GM13976 (cell line): ENCODE data around the gene FRMD4A.
"Not testable (repeated sequence)": the region's sequence is repeated elsewhere in the genome, so short reads cannot be mapped to it uniquely, and the experiment has no call there.

Experiments used
- DNase-seq: peaks from one replicate; pipeline ENCODE4 v3.0.0; 2012; ENCODE audit warnings: low spot score
- in situ Hi-C: fragments of 300-500 bp; cut with MboI; formaldehyde crosslinking; loops from one replicate; pipeline ENCODE4 v1.12.0; 2022; ENCODE audit warnings: low sequenced_read_pairs, mixed read lengths, inconsistent platforms; ENCODE audit not compliant: unreplicated experiment
- TF ChIP-seq, protein P1 (sequence below): IDR thresholded peaks from 2 replicates; pipeline ENCODE4 v1.5.1; 2012; ENCODE audit warnings: borderline replicate concordance, mild to moderate bottlenecking; ENCODE audit not compliant: insufficient read depth; ENCODE audit errors: extremely low read depth, missing control alignments, control extremely low read depth

FRMD4A gene

GRCh38 chr10:13871776-13872175, 458.9 kb downstream of the FRMD4A start:
- DNase-seq = no peak
- TF ChIP-seq, protein P1, sequence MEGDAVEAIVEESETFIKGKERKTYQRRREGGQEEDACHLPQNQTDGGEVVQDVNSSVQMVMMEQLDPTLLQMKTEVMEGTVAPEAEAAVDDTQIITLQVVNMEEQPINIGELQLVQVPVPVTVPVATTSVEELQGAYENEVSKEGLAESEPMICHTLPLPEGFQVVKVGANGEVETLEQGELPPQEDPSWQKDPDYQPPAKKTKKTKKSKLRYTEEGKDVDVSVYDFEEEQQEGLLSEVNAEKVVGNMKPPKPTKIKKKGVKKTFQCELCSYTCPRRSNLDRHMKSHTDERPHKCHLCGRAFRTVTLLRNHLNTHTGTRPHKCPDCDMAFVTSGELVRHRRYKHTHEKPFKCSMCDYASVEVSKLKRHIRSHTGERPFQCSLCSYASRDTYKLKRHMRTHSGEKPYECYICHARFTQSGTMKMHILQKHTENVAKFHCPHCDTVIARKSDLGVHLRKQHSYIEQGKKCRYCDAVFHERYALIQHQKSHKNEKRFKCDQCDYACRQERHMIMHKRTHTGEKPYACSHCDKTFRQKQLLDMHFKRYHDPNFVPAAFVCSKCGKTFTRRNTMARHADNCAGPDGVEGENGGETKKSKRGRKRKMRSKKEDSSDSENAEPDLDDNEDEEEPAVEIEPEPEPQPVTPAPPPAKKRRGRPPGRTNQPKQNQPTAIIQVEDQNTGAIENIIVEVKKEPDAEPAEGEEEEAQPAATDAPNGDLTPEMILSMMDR = no peak
- in situ Hi-C loops = no loop called here

DNA sequence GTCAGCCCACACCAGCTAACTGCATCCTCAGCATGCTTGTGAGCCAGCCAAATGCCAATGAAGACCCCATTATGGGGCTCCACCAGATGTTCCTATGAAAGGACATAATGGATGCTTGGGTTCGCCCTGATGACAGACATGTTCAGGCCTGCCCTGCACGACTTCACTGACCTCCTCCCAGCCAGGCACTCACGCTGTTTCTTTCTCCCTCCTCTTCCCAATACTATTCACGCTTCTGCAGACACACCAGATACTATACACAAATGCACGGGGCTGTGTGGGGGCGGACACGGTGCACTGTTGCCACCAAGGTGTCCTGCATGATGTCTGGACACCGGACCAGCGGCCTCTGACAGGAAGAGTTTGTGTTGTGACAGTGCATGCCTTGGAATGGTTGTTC, 459.7 kb downstream of the FRMD4A start:
- DNase-seq = no peak

GRCh38 chr10:13869295-13869664, 461.4 kb downstream of the FRMD4A start:
- in situ Hi-C loops = no loop called here
- TF ChIP-seq, protein P1 = no peak
- DNase-seq = no peak

More for the DNA sequence above, 459.7 kb downstream of the FRMD4A start:
- TF ChIP-seq, protein P1 = no peak
- in situ Hi-C loops = no loop called here

- in situ Hi-C loops = no loop called here
- DNase-seq = no peak
- TF ChIP-seq, protein P1 = no peak
These were observed 462.0 kb downstream of the FRMD4A start for GRCh38 chr10:13868528-13869294.

DNA sequence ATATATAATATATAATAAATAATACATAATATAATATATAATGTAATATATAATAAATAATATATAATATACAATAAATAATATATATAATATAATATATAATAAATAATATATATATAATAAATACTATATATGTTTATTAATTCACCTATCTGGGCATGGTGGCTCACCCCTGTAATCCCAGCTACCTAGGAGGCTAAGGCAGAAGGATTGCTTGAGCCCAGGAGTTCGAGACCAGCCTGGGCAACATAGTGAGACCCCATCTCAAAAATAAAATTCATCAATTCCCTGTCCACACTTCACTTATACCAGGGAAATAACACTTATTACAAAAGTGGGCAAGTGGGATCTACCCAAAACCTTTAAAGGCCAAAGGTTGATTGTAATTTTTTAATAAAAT, 462.9 kb downstream of the FRMD4A start:
- no peak for DNase-seq
- in situ Hi-C loops = no loop called here
- TF ChIP-seq, protein P1 = no peak

DNA sequence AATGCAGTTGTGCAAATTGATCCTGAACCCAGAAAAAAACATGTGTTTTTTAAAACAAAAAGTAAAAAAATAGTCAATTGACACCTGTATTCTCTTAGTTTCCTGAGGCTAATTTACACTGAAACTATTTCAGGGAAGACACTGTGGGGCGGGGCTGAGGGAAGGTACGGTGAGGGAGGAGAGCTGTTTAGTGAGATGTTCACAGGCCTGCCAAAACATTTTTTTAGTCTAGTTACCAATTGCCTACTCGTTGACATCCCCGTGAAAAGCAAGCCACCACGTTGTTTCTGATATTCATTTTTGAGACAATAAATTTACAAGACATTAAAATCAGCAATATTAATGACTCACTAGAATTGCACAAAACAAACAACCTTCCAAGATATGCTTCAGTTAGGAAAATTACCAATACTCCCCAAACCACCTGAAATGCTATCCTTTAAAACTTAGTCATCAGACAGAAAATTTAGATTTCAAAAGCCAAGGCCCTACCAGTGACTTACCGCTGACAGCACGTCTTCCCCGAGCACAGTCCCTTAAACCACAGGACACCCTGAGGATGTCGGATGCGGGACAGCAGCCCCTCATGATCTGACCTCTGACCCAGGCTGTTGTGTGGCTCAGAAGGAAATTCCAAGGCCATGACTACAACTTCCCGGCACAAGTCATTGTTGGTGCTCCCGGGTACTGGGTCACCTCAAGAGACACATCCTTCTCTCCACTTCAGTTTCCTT, 464.8 kb downstream of the FRMD4A start:
- DNase-seq = no peak
- in situ Hi-C loops = no loop called here
- TF ChIP-seq, protein P1 = no peak

DNA sequence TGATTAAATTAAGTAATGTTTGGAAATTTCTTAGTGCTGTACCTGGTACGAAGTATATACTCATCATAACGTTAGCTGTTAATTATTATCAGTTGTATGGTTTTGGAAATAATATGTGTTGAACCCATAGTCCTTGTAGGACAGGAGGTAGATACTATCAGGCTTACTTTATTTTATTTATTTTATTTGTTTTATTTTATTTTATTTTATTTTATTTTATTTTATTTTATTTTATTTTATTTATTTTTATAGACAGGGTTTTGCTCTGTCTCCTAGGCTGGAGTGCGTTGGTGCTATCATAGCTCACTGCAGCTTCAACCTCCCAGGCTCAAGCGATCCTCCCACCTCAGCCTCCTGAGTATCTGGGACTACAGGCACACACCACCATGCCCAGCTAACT, 465.5 kb downstream of the FRMD4A start:
- in situ Hi-C loops, DNase-seq: not testable (repeated sequence)
